ENCODE measurements around the gene IL16.

DNA sequence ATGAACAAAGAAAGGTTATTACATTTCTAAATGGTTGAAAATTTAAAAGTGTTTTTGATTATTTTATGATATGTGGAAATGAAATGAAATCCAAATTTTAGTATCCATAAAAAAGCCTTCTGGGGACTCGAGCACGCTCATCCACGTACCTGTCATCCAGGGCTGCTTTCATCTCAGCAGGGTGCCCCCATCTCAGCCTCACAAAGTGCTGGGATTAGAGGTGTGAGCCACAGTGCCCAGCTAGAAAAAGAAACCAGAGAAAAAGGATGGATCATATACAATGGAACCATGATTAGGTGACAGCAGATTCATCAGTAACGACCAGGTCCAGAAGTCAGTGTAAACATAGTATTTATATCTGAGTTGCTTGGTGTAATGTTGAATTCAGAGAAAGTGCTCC, 77.6 kb downstream of the IL16 start:
- TF ChIP-seq, protein P1, sequence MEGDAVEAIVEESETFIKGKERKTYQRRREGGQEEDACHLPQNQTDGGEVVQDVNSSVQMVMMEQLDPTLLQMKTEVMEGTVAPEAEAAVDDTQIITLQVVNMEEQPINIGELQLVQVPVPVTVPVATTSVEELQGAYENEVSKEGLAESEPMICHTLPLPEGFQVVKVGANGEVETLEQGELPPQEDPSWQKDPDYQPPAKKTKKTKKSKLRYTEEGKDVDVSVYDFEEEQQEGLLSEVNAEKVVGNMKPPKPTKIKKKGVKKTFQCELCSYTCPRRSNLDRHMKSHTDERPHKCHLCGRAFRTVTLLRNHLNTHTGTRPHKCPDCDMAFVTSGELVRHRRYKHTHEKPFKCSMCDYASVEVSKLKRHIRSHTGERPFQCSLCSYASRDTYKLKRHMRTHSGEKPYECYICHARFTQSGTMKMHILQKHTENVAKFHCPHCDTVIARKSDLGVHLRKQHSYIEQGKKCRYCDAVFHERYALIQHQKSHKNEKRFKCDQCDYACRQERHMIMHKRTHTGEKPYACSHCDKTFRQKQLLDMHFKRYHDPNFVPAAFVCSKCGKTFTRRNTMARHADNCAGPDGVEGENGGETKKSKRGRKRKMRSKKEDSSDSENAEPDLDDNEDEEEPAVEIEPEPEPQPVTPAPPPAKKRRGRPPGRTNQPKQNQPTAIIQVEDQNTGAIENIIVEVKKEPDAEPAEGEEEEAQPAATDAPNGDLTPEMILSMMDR (IDR thresholded peaks at IDR 0.05; ENCODE audit: insufficient read depth, low read length, poor library complexity, severe bottlenecking), result no peak
- TF ChIP-seq EZH2phosphoT487 (conservative IDR thresholded peaks at IDR 0.05; ENCODE audit: low read length), result no peak

All from SU-DHL-6 (cell line).